K562 (cell line): ENCODE measurements around the gene REPS1.

Source experiments
- HDAC8 ChIP-seq: fragments of 450-650 bp; IDR thresholded peaks from 2 replicates; pipeline ENCODE4 v1.6.1; 2016; ENCODE audit warnings: mild to moderate bottlenecking, missing genetic modification characterization, moderate library complexity, missing compliant biosample characterization
- MEF2A ChIP-seq: IDR thresholded peaks from 2 replicates; pipeline ENCODE4 v1.6.1; 2011; ENCODE audit warnings: low read depth, mild to moderate bottlenecking, low read length, moderate library complexity; ENCODE audit not compliant: control insufficient read depth
- PHF20 ChIP-seq: fragments of 450-650 bp; IDR thresholded peaks from 2 replicates; pipeline ENCODE4 v1.6.1; 2018; ENCODE audit not compliant: partially characterized antibody
- POLR2AphosphoS5 ChIP-seq: IDR thresholded peaks from 2 replicates; pipeline ENCODE4 v1.6.1; 2011; ENCODE audit warnings: mild to moderate bottlenecking, low read depth, low read length, moderate library complexity; ENCODE audit not compliant: control insufficient read depth, insufficient read depth
- ZNF121 ChIP-seq: sonication (generic); formaldehyde crosslinking; conservative IDR thresholded peaks from 2 replicates; pipeline ENCODE4 v1.8.0; 2022; ENCODE audit warnings: missing genetic modification reagents
- ZNF324 ChIP-seq: fragments of 250-450 bp; sonication (Bioruptor Pico); IDR thresholded peaks from 2 replicates; pipeline ENCODE4 v1.4.0; 2020; ENCODE audit warnings: mild to moderate bottlenecking
- ZNF445 ChIP-seq: fragments of 250-450 bp; sonication (Bioruptor Pico); IDR thresholded peaks from 2 replicates; pipeline ENCODE4 v1.4.0; 2020; ENCODE audit warnings: low read depth, mild to moderate bottlenecking, moderate library complexity
- TF ChIP-seq, protein P1 (sequence below): sonication (generic); formaldehyde crosslinking; IDR thresholded peaks from 2 replicates; pipeline ENCODE4 v1.8.1; 2022; ENCODE audit warnings: missing genetic modification reagents
- TF ChIP-seq, protein P2 (sequence below), 3 experiments: IDR thresholded peaks in 2 of 3; conservative IDR thresholded peaks in 1 of 3; 2 replicates each; pipeline ENCODE4 v1.5.1; 2011 to 2012; ENCODE audit warnings: low read length in 3 of 3, mild to moderate bottlenecking in 3 of 3, control low read depth in 2 of 3, improper control_type of control experiment in 1 of 3, inconsistent platforms in 1 of 3, low read depth in 1 of 3, mixed read lengths in 1 of 3, moderate library complexity in 1 of 3; ENCODE audit not compliant: insufficient read depth in 2 of 3

GRCh38 chr6:138865480-138866109 lies 122.5 kb downstream of the REPS1 start:
- TF ChIP-seq, protein P1, sequence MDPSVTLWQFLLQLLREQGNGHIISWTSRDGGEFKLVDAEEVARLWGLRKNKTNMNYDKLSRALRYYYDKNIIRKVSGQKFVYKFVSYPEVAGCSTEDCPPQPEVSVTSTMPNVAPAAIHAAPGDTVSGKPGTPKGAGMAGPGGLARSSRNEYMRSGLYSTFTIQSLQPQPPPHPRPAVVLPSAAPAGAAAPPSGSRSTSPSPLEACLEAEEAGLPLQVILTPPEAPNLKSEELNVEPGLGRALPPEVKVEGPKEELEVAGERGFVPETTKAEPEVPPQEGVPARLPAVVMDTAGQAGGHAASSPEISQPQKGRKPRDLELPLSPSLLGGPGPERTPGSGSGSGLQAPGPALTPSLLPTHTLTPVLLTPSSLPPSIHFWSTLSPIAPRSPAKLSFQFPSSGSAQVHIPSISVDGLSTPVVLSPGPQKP: no peak
- TF ChIP-seq, protein P2, sequence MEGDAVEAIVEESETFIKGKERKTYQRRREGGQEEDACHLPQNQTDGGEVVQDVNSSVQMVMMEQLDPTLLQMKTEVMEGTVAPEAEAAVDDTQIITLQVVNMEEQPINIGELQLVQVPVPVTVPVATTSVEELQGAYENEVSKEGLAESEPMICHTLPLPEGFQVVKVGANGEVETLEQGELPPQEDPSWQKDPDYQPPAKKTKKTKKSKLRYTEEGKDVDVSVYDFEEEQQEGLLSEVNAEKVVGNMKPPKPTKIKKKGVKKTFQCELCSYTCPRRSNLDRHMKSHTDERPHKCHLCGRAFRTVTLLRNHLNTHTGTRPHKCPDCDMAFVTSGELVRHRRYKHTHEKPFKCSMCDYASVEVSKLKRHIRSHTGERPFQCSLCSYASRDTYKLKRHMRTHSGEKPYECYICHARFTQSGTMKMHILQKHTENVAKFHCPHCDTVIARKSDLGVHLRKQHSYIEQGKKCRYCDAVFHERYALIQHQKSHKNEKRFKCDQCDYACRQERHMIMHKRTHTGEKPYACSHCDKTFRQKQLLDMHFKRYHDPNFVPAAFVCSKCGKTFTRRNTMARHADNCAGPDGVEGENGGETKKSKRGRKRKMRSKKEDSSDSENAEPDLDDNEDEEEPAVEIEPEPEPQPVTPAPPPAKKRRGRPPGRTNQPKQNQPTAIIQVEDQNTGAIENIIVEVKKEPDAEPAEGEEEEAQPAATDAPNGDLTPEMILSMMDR (IDR thresholded peaks at IDR 0.05 in 2 of 3, conservative IDR thresholded peaks at IDR 0.05 in 1 of 3; ENCODE audit: insufficient read depth in 2 of 3, low read depth in 1 of 3, low read length in 3 of 3): no peak
- TF ChIP-seq PHF20: no peak
- no peak for TF ChIP-seq ZNF121 (CRISPR knock-in tag)
- no peak for TF ChIP-seq ZNF324 (CRISPR knock-in tag)
- no peak for TF ChIP-seq POLR2AphosphoS5
- no peak for TF ChIP-seq ZNF445 (CRISPR knock-in tag)
- TF ChIP-seq HDAC8 (tag): no peak
- no peak for TF ChIP-seq MEF2A
